Lung (tissue), 12 donors: Measurements from ENCODE around the gene SLC35B1. TPM values are rescaled to one million over a fixed set of nuclear protein-coding genes. Genes with fewer than 3 reads are reported as not detected.

Experiments used
- ATAC-seq: fragments of 200-7000 bp; cut with Tn5 transposase; one replicate; pipeline ENCODE4 v1.9.1; 2020; ENCODE audit warnings: moderate number of reproducible peaks; ENCODE audit not compliant: insufficient read depth, low FRiP score
- DNase-seq, 3 donors: peaks; one replicate each; pipeline ENCODE4 v3.0.0-alpha.2; 2013 to 2017
- H3K27ac ChIP-seq, 2 donors: one replicate each; pipeline ENCODE4 v1.5.1; 2013; ENCODE audit warnings: mild to moderate bottlenecking in 2 of 2, moderate library complexity in 2 of 2, control low read depth in 1 of 2, inconsistent platforms in 1 of 2, low read depth in 1 of 2, low read length in 1 of 2
- H3K27me3 ChIP-seq, 3 donors: one replicate each; pipeline ENCODE4 v1.5.1; 2013; ENCODE audit warnings: low read length in 2 of 3; ENCODE audit not compliant: control insufficient read depth in 3 of 3, insufficient read depth in 3 of 3
- H3K36me3 ChIP-seq, 4 donors: one replicate each; pipeline ENCODE4 v1.5.1; 2013; ENCODE audit warnings: low read length in 4 of 4, mild to moderate bottlenecking in 1 of 4, moderate library complexity in 1 of 4; ENCODE audit not compliant: control insufficient read depth in 4 of 4, insufficient read depth in 4 of 4
- H3K4me1 ChIP-seq, 5 donors: one replicate each; pipeline ENCODE4 v1.5.1; 2013; ENCODE audit warnings: low read length in 5 of 5, mild to moderate bottlenecking in 2 of 5, moderate library complexity in 1 of 5; ENCODE audit not compliant: control insufficient read depth in 5 of 5, insufficient read depth in 5 of 5
- H3K4me3 ChIP-seq: one replicate; pipeline ENCODE4 v1.5.1; 2013; ENCODE audit warnings: mild to moderate bottlenecking, control low read depth, moderate library complexity
- H3K9ac ChIP-seq, 2 donors: one replicate each; pipeline ENCODE4 v1.5.1; 2013; ENCODE audit warnings: low read length in 2 of 2, control low read depth in 1 of 2; ENCODE audit not compliant: insufficient read depth in 1 of 2
- H3K9me3 ChIP-seq, 4 donors: one replicate each; pipeline ENCODE4 v1.5.1; 2013; ENCODE audit warnings: low read length in 3 of 4, mild to moderate bottlenecking in 1 of 4, moderate library complexity in 1 of 4; ENCODE audit not compliant: control insufficient read depth in 4 of 4, insufficient read depth in 3 of 4
- WGBS, 2 donors: extraction: QIAGEN DNeasy Blood & Tissue Kit; methylation state at CpG; one replicate each; pipeline ENCODE4 v1.1.7; 2013; 5-methylcytosine and 5-hydroxymethylcytosine counted together
- polyA plus RNA-seq, 2 donors: library from polyadenylated mRNA; stranded (reverse); fragments of 200-250 nt; gene quantifications; one replicate each; pipeline ENCODE4 v1.2.1, GENCODE V29; 2013
- total RNA-seq, 2 donors: library from RNA; depleted of rRNA in 1 of 2; stranded (reverse); fragments of >200 nt in 1 of 2; gene quantifications; one replicate each; pipeline ENCODE4 v1.2.1, GENCODE V29; 2014 to 2021
- TF ChIP-seq, protein P1 (sequence below): IDR thresholded peaks from 2 replicates; pipeline ENCODE4 v1.5.1; 2012; ENCODE audit warnings: mild to moderate bottlenecking; ENCODE audit errors: control extremely low read depth, extremely low read depth
- donor health status: control.
- donor health status: control.
- donor health status: Bipolar disorder and iron deficiency.
- donor health status: healthy.
- donor health status: DM: yes; HTN: yes; CAD: no.

SLC35B1 gene
- total and polyA plus RNA-seq, 4 donors, result 29.5 to 84.1 (median 69.3) TPM

DNA sequence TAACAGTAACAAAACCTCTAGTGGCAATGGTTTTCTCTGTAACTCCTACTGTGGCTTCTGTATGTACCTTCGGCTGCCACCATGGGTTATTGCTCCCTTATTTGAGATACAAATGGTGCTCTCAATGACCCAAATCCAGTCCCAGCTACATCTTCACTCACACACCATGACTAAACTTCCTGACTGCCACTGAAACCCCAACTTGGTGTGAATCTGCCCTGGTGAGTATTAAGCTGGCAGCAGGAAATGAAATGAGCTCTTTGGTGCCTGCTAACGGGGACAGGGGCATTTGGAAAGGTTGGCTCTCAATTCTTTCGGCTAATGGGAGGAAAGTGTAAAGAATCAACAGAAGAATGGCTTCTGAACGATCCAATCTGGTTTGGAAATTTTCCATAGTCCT, 7.5 kb upstream of the SLC35B1 start:
- peaks cover 0 to 13% (median 0%) of the 10 kb centered on the region in 5 donors for H3K4me1 ChIP-seq
- H3K27me3 ChIP-seq, result no peaks in the 10 kb centered on the region
- no peak overlapping the region for H3K4me3 ChIP-seq
- H3K27ac ChIP-seq, result no peak overlapping the region
- WGBS, 2 donors, result 62 to 77% methylated on average over 4 of the region's 4 CpGs
- H3K9ac ChIP-seq, result peak overlapping the region in 1 of 2 donors; percentile 5
- ATAC-seq (no peak), DNase-seq (no peak)
- no peaks in the 10 kb centered on the region for H3K9me3 ChIP-seq
- TF ChIP-seq, protein P1, sequence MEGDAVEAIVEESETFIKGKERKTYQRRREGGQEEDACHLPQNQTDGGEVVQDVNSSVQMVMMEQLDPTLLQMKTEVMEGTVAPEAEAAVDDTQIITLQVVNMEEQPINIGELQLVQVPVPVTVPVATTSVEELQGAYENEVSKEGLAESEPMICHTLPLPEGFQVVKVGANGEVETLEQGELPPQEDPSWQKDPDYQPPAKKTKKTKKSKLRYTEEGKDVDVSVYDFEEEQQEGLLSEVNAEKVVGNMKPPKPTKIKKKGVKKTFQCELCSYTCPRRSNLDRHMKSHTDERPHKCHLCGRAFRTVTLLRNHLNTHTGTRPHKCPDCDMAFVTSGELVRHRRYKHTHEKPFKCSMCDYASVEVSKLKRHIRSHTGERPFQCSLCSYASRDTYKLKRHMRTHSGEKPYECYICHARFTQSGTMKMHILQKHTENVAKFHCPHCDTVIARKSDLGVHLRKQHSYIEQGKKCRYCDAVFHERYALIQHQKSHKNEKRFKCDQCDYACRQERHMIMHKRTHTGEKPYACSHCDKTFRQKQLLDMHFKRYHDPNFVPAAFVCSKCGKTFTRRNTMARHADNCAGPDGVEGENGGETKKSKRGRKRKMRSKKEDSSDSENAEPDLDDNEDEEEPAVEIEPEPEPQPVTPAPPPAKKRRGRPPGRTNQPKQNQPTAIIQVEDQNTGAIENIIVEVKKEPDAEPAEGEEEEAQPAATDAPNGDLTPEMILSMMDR, result no peak
- peaks cover 0 to 29% (median 17%) of the 10 kb centered on the region in 4 donors for H3K36me3 ChIP-seq

DNA sequence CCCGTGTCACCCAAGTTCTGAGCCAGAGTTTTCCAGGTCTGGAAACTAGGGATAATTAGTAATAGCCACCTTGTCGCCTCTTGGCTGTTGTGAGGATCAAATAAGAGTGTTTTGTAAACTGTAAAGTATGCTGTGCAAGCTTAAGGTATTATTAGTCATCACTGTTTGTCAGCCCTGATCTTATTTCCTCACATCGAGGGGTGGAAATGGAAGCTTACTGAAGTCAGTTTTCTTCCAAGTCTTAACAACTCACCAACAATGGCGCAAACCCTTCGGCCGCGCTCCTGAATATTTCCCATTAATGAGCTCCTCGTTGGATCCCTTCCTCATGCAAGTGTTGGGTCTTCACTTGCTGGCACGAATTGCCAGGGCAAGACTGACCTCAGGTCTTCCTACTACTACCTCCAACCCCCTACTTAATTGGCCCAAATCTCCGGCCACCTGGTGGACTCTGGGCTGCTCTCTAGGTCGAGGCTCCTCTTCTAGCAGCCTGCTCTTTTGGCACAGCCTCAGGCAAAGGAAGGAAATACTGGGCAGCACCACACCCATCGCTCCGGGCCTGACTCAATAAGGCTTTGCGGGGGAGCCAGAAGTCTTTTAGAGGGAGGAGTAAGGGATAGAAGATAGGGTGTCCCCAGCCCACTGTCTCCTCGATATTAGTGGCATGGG, 885 bp upstream of the SLC35B1 start:
- H3K4me1 ChIP-seq, result peaks cover 0 to 17% (median 4%) of the 10 kb centered on the region in 5 donors
- DNase-seq (no peak), ATAC-seq (no peak)
- H3K9ac ChIP-seq, result peak overlapping the region in 1 of 2 donors; percentile 90
- peak overlapping the region; percentile 52 for H3K4me3 ChIP-seq
- H3K9me3 ChIP-seq, result no peaks in the 10 kb centered on the region
- TF ChIP-seq, protein P1, result no peak
- H3K36me3 ChIP-seq, result peaks cover 7 to 23% (median 21%) of the 10 kb centered on the region in 4 donors
- H3K27me3 ChIP-seq, result no peaks in the 10 kb centered on the region
- H3K27ac ChIP-seq, result peak overlapping the region in 1 of 2 donors; percentile 87
- 47 to 52% methylated on average over 15 of the region's 15 CpGs for WGBS, 2 donors

DNA sequence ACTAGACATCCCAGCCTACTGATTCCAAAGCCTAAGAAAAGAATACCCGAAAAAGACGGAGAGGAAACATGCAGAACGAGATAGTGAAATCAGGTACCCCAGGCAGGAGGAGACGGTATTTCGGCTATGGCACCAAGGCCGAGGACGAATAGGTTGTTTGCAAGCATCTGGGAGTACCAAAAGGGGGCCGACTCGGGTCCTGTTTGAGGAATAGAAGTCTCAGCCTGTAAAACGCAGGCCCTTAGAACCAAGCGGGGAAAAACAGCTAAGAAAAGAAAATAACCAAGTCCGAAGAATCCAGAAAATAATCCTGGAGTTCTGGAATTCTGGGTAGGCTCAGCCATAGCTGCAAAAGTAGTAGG, 537 bp downstream of the SLC35B1 start:
- WGBS, 2 donors, result 1% methylated on average over 12 of the region's 12 CpGs

More for the DNA sequence above, 537 bp downstream of the SLC35B1 start:
- Histone ChIP-seq H3K9me3 (no peaks in the 10 kb centered on the region), H3K9ac (peak overlapping the region; percentile 37 to 94), H3K36me3 (peaks cover 7 to 34% (median 32%) of the 10 kb centered on the region in 4 donors), H3K4me3 (peak overlapping the region; percentile 96), H3K4me1 (peaks cover 0 to 17% (median 4%) of the 10 kb centered on the region in 5 donors), H3K27me3 (no peaks in the 10 kb centered on the region), H3K27ac (peak overlapping the region; percentile 85 to 97)
- no peak for DNase-seq
- TF ChIP-seq, protein P1, result no peak
- ATAC-seq, result no peak
